Osteocyte (in vitro differentiated cells): ENCODE data around the gene TGFBI. TPM values are rescaled to one million over a fixed set of nuclear protein-coding genes. Genes with fewer than 3 reads are reported as not detected.

ENCODE experiments used
- DNase-seq: peaks from one replicate; pipeline ENCODE4 v3.0.0; 2021; ENCODE audit warnings: mixed read lengths; ENCODE audit not compliant: unreplicated experiment; ENCODE audit errors: extremely low spot score
- H3K27ac Mint-ChIP-seq: one replicate; pipeline ENCODE4 v1.8.0; 2021; ENCODE audit warnings: mild to moderate bottlenecking, mixed read lengths; ENCODE audit not compliant: unreplicated experiment
- H3K27me3 Mint-ChIP-seq: one replicate; pipeline ENCODE4 v1.8.0; 2021; ENCODE audit warnings: mixed read lengths; ENCODE audit not compliant: unreplicated experiment
- H3K36me3 Mint-ChIP-seq: one replicate; pipeline ENCODE4 v1.8.0; 2021; ENCODE audit warnings: mixed read lengths; ENCODE audit not compliant: unreplicated experiment
- H3K4me1 Mint-ChIP-seq: one replicate; pipeline ENCODE4 v1.8.0; 2021; ENCODE audit warnings: mixed read lengths; ENCODE audit not compliant: unreplicated experiment
- H3K4me3 Mint-ChIP-seq: one replicate; pipeline ENCODE4 v1.8.0; 2021; ENCODE audit warnings: mild to moderate bottlenecking, moderate library complexity, mixed read lengths; ENCODE audit not compliant: unreplicated experiment
- H3K9me3 Mint-ChIP-seq: one replicate; pipeline ENCODE4 v1.8.0; 2021; ENCODE audit warnings: mixed read lengths; ENCODE audit not compliant: unreplicated experiment
- total RNA-seq: library from RNA; stranded (reverse); gene quantifications from 2 replicates; pipeline ENCODE4 v1.2.1, GENCODE V29; 2021
- TF ChIP-seq, protein P1 (sequence below): fragments of 200-600 bp; sonication (generic); IDR thresholded peaks from 2 replicates; pipeline ENCODE4 v1.5.0; 2021; ENCODE audit warnings: antibody characterized with exemption, mild to moderate bottlenecking, moderate library complexity

The TGFBI gene
- total RNA-seq, 1 donor from 2014 or later = 267 TPM

DNA sequence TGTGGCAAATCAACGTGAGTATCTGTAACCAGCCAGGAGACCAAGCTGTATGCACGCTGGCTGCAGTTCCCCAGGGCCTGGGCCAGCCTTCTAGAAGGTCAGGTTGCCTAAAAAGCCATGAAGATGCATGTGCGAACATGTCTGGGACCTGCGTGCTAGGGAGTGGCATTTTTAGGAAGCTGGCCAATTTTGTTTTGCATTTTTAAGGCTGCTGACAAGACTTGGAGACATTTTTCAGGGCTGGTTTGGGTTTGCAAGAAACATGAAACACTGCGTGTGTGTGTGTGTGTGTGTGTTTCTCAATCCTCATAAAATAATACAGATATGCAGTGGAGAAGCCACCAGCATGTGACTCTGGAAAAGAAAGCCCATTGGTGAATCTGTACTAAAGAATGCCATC is 5.1 kb downstream of the TGFBI start:
- DNase-seq = no peak
- Mint-ChIP-seq H3K4me3 (no peak overlapping the region), H3K4me1 (peaks cover 50% of the 10 kb centered on the region), H3K27me3 (no peaks in the 10 kb centered on the region), H3K36me3 (peaks cover 26% of the 10 kb centered on the region), H3K27ac (no peak overlapping the region), H3K9me3 (no peaks in the 10 kb centered on the region)
- TF ChIP-seq, protein P1, sequence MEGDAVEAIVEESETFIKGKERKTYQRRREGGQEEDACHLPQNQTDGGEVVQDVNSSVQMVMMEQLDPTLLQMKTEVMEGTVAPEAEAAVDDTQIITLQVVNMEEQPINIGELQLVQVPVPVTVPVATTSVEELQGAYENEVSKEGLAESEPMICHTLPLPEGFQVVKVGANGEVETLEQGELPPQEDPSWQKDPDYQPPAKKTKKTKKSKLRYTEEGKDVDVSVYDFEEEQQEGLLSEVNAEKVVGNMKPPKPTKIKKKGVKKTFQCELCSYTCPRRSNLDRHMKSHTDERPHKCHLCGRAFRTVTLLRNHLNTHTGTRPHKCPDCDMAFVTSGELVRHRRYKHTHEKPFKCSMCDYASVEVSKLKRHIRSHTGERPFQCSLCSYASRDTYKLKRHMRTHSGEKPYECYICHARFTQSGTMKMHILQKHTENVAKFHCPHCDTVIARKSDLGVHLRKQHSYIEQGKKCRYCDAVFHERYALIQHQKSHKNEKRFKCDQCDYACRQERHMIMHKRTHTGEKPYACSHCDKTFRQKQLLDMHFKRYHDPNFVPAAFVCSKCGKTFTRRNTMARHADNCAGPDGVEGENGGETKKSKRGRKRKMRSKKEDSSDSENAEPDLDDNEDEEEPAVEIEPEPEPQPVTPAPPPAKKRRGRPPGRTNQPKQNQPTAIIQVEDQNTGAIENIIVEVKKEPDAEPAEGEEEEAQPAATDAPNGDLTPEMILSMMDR = no peak

DNA sequence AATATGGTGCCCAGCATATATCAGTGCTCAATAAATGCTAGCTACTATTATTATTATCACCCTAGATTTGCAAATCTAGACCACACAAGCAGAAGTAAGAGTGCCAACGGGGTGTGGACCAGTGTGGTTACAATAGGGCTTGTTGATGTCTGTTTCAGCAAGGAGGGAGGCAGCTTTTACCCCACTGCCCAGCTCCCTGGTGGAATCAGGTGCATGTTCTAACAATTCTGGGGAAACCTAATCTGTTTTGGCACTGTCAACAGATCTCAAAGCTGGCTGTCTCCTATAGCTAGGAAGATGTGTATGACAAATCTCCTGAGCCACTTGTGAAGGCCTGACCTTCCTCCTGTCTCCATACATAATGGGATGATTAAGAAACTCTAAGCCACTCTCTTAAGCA is 5.7 kb downstream of the TGFBI start:
- TF ChIP-seq, protein P1 = no peak
- H3K27me3 Mint-ChIP-seq = no peaks in the 10 kb centered on the region
- H3K27ac Mint-ChIP-seq = no peak overlapping the region
- no peaks in the 10 kb centered on the region for H3K9me3 Mint-ChIP-seq
- no peak for DNase-seq
- peaks cover 28% of the 10 kb centered on the region for H3K36me3 Mint-ChIP-seq
- H3K4me3 Mint-ChIP-seq = no peak overlapping the region
- H3K4me1 Mint-ChIP-seq = peaks cover 45% of the 10 kb centered on the region

DNA sequence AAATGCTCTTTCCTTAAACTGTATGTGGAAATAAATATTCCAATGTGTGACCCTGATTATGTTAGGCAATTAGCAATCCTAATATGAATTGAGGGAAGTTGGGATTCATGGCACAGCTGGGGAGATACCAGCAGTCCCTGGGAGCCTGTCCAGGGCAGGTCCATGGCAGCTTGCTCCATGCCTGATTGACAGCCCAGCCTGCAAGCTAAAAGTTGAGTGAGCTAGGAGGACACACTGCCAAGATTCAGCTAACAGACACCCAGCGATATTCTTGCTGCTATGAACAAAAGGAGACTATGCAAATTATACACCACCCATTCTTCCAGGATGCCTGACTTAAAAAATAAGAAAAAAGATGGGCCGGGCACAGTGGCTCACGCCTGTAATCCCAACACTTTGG is 6.2 kb downstream of the TGFBI start:
- Mint-ChIP-seq H3K4me3 (no peak overlapping the region), H3K27ac (no peak overlapping the region), H3K36me3 (peaks cover 28% of the 10 kb centered on the region), H3K9me3 (no peaks in the 10 kb centered on the region), H3K4me1 (peaks cover 43% of the 10 kb centered on the region), H3K27me3 (no peaks in the 10 kb centered on the region)
- no peak for DNase-seq
- TF ChIP-seq, protein P1 = no peak

DNA sequence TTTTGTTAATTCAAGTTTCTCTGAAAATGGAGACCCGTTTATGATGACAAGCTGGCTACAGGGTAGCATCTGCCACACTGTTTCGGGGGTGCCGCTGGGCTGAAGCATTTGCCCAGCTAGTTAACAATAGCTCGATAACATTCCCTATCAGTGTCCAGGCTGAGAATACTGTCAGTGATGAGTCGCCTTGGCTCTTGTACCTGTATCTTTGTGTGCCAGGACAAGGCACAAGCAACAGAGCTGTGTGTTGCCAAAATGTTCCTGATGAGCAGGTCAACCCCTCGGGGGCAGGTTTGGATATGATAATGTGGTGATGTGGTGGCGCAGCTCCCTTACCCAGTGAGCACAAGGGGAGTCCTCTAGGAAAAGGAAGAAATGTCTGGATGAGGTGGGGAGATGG is 7.0 kb downstream of the TGFBI start:
- H3K36me3 Mint-ChIP-seq = peaks cover 28% of the 10 kb centered on the region
- H3K27ac Mint-ChIP-seq = no peak overlapping the region
- peaks cover 35% of the 10 kb centered on the region for H3K4me1 Mint-ChIP-seq
- no peak for DNase-seq
- no peaks in the 10 kb centered on the region for H3K27me3 Mint-ChIP-seq
- H3K4me3 Mint-ChIP-seq = no peak overlapping the region
- H3K9me3 Mint-ChIP-seq = no peaks in the 10 kb centered on the region
- TF ChIP-seq, protein P1 = no peak

DNA sequence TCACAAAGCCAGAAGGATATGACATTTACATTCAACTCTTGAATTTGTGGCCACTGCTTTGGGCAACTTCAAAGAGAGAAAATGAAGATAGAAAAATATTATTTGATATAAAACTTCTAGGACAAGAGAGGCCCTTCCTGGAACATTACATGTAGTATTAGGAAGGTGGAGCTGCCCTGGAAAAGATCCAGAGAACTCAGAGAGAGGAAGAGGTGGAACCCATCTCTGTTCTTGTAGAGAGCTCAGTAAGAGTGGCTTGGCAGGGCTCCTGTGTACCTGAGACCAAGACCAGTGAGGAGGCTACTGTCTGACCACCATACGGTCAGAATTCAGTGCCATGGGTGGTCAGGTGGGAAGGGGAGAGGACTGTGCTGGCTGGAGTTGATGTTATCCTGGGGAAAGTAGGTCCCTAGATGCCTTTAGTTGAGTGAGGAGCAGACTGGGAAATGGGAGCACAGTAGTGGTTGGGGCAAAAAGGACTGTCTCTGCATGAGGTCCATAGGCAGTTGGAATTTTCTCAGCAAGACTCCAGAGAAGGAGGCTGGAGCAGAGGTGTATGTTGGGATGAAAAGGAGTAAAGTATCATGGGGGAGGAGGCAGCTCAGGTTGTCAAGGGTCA is 7.6 kb downstream of the TGFBI start:
- Mint-ChIP-seq H3K9me3 (no peaks in the 10 kb centered on the region), H3K4me1 (peaks cover 29% of the 10 kb centered on the region), H3K4me3 (no peak overlapping the region), H3K27me3 (no peaks in the 10 kb centered on the region), H3K27ac (no peak overlapping the region), H3K36me3 (peaks cover 29% of the 10 kb centered on the region)
- TF ChIP-seq, protein P1 = no peak
- DNase-seq = no peak
